ENCODE results near the gene RAVER1. TPM values are rescaled to one million over a fixed set of nuclear protein-coding genes. Genes with fewer than 3 reads are reported as not detected.

Gene RAVER1
- total and polyA plus RNA-seq, 10 of the 15 experiments (the other 5 are each of a cell fraction or from before 2014, with no cell fraction given): 0.03 to 87.0 (median 12.1) TPM

GRCh38 chr19:10279737-10280442 is 53.4 kb downstream of the RAVER1 start (continued):
- no peak for TF ChIP-seq BCLAF1 (IDR thresholded peaks at IDR 0.05)
- TF ChIP-seq POU2F2 (IDR thresholded peaks at IDR 0.05; ENCODE audit: borderline replicate concordance, low read depth, low read length): peak; percentile 10; the same call in 1 of the 3 replicates
- TF ChIP-seq POLR2A (IDR thresholded peaks at IDR 0.05; ENCODE audit: low read depth, low read length): peak; percentile 32; the same call in 1 of the 2 replicates
- TF ChIP-seq NFXL1 (IDR thresholded peaks at IDR 0.05; ENCODE audit: borderline replicate concordance): no peak
- TF ChIP-seq TBL1XR1 (IDR thresholded peaks at IDR 0.05; ENCODE audit: low read depth, low read length): no peak

DNA sequence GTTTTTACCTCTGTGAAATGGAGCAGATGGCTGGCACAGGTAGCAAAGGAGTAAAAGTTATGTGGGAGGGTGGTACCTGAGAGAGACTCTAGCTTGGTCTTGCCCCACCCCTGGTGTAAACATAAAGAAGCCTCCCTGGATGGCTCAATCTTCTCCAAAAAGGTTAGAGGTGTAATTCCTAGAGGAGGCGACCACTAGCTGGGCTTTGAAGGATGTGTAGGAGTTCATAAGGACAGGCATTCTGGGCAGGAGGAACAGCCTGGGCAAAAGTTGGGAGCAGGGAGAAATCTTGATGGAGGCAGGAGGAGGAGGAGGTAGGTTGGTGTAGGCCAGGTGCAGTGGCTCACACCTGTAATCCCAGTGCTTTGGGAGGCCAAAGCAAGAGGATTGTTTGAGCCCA is 54.4 kb downstream of the RAVER1 start:
- ChIA-PET CTCF (interaction anchor here (1.0 to 2.8 kb wide), 4 partner anchors 10 to 112 kb away, joined by 4 to 11 read pairs (median 6); partner anchors contain the start of gene ICAM5), RAD21 (ENCODE audit: unreplicated experiment) (interaction anchor here (1.1 to 1.8 kb wide), 2 partner anchors 10 to 112 kb away, joined by 4 to 7 read pairs; partner anchors contain the start of gene ICAM5), POLR2A (interaction anchor here (1.1 to 1.8 kb wide), 2 partner anchors 8 to 10 kb away, joined by 4 to 6 read pairs; partner anchors contain the start of genes ICAM1 and ICAM5), SMC1A (ENCODE audit: uncharacterized antibody, unreplicated experiment) (interaction anchor here (0.9 to 3.1 kb wide), 4 partner anchors 10 to 479 kb away, joined by 3 to 17 read pairs (median 9); partner anchors contain the start of gene ICAM5)
- WGBS (ENCODE audit: insufficient coverage, insufficient replicate concordance, low lambda C conversion rate, missing lambda C conversion rate): 31% methylated on average over 1 of the region's 1 CpG
- Histone ChIP-seq H3K4me2 (ENCODE audit: control insufficient read depth, insufficient read depth) (peak overlapping the region; percentile 4; the same call in 1 of the 2 replicates), H3K27me3 (replicated peaks in 1 of 2; ENCODE audit: control insufficient read depth in 2 of 2, insufficient read depth in 2 of 2, low read length in 1 of 2) (no peaks in the 10 kb centered on the region), H3K4me3 (peak overlapping the region; percentile 47), H3K79me2 (ENCODE audit: control insufficient read depth, insufficient read depth, low read length) (peaks cover 44% of the 10 kb centered on the region), H4K20me1 (ENCODE audit: control insufficient read depth, insufficient read depth) (peaks cover 4% of the 10 kb centered on the region; the same call in 1 of the 2 replicates), H3K9me3 (replicated peaks; ENCODE audit: control insufficient read depth, insufficient read depth, low read length) (no peaks in the 10 kb centered on the region), H2AFZ (ENCODE audit: control insufficient read depth, low read depth, low read length) (no peak overlapping the region), H3K9ac (ENCODE audit: control insufficient read depth, insufficient read depth, low read length) (no peak overlapping the region), H3K4me1 (ENCODE audit: control insufficient read depth, insufficient read depth, low read length) (peaks cover 5% of the 10 kb centered on the region), H3K36me3 (ENCODE audit: control insufficient read depth in 2 of 2, insufficient read depth in 2 of 2, low read length in 1 of 2) (peaks cover 24 to 26% of the 10 kb centered on the region in 2 experiments; a peak in 3 of 4 replicates), H3K27ac (ENCODE audit: control insufficient read depth, insufficient read depth) (no peak overlapping the region)
- FAIRE-seq (no peak), ATAC-seq (no peak), DNase-seq (ENCODE audit: low read depth, low spot score) (no peak)
- TF ChIP-seq, protein P1, sequence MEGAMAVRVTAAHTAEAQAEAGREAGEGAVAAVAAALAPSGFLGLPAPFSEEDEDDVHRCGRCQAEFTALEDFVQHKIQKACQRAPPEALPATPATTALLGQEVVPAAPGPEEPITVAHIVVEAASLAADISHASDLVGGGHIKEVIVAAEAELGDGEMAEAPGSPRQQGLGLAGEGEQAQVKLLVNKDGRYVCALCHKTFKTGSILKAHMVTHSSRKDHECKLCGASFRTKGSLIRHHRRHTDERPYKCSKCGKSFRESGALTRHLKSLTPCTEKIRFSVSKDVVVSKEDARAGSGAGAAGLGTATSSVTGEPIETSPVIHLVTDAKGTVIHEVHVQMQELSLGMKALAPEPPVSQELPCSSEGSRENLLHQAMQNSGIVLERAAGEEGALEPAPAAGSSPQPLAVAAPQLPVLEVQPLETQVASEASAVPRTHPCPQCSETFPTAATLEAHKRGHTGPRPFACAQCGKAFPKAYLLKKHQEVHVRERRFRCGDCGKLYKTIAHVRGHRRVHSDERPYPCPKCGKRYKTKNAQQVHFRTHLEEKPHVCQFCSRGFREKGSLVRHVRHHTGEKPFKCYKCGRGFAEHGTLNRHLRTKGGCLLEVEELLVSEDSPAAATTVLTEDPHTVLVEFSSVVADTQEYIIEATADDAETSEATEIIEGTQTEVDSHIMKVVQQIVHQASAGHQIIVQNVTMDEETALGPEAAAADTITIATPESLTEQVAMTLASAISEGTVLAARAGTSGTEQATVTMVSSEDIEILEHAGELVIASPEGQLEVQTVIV (IDR thresholded peaks at IDR 0.05; ENCODE audit: borderline replicate concordance, partially characterized antibody): no peak
- TF ChIP-seq LARP7 (IDR thresholded peaks at IDR 0.05) (no peak), SMAD1 (IDR thresholded peaks at IDR 0.05; ENCODE audit: low read depth, partially characterized antibody) (no peak), E2F8 (IDR thresholded peaks at IDR 0.05; ENCODE audit: low read depth, partially characterized antibody) (no peak), FOS (IDR thresholded peaks at IDR 0.05; ENCODE audit: borderline replicate concordance, extremely low read depth, insufficient read length) (no peak), RAD21 (IDR thresholded peaks at IDR 0.05; ENCODE audit: insufficient read depth, low read depth, low read length) (no peak), JUNB (IDR thresholded peaks at IDR 0.05) (no peak)
- in situ Hi-C loops (cut with MboI) (no loop called here), intact Hi-C loops (cut with micrococcal nuclease; ENCODE audit: unreplicated experiment) (no loop called here)
- BruUV-seq (replicated peaks): no TSS peak

Data from GM12878 (cell line).